Measurements from ENCODE around the gene SIGLEC9.
"Not testable (repeated sequence)": the region's sequence is repeated elsewhere in the genome, so short reads cannot be mapped to it uniquely, and the experiment has no call there.

SIGLEC9 gene

GRCh38 chr19:51163257-51163656 lies 38.6 kb downstream of the SIGLEC9 start:
- Histone ChIP-seq H3K27ac (ENCODE audit: low read depth, low read length) (no peak overlapping the region), H3K9me3 (ENCODE audit: control insufficient read depth, insufficient read depth, low read length) (no peaks in the 10 kb centered on the region), H3K36me3 (ENCODE audit: control insufficient read depth, insufficient read depth, low read length) (no peaks in the 10 kb centered on the region), H3K4me3 (ENCODE audit: low read depth, low read length) (no peak overlapping the region), H3K27me3 (ENCODE audit: control insufficient read depth, insufficient read depth, low read length) (no peaks in the 10 kb centered on the region), H3K4me1 (ENCODE audit: control insufficient read depth, insufficient read depth, low read length) (no peaks in the 10 kb centered on the region), H3K9ac (ENCODE audit: low read depth, low read length) (no peak overlapping the region)

GRCh38 chr19:51164215-51164614 lies 39.5 kb downstream of the SIGLEC9 start:
- Histone ChIP-seq H3K27ac (ENCODE audit: low read depth, low read length) (no peak overlapping the region), H3K36me3 (ENCODE audit: control insufficient read depth, insufficient read depth, low read length) (no peaks in the 10 kb centered on the region), H3K9ac (ENCODE audit: low read depth, low read length) (no peak overlapping the region), H3K4me3 (ENCODE audit: low read depth, low read length) (no peak overlapping the region), H3K4me1 (ENCODE audit: control insufficient read depth, insufficient read depth, low read length) (no peaks in the 10 kb centered on the region), H3K27me3 (ENCODE audit: control insufficient read depth, insufficient read depth, low read length) (no peaks in the 10 kb centered on the region), H3K9me3 (ENCODE audit: control insufficient read depth, insufficient read depth, low read length) (no peaks in the 10 kb centered on the region)

- Histone ChIP-seq H3K27me3 (ENCODE audit: control insufficient read depth, insufficient read depth, low read length) (no peaks in the 10 kb centered on the region; the same call in 1 of the 2 replicates), H3K27ac (ENCODE audit: low read depth, low read length) (no peak overlapping the region), H3K9me3 (ENCODE audit: control insufficient read depth, insufficient read depth, low read length) (no peaks in the 10 kb centered on the region), H3K9ac (ENCODE audit: low read depth, low read length) (no peak overlapping the region), H3K36me3 (ENCODE audit: control insufficient read depth, insufficient read depth, low read length) (no peaks in the 10 kb centered on the region), H3K4me3 (ENCODE audit: low read depth, low read length) (no peak overlapping the region), H3K4me1 (ENCODE audit: control insufficient read depth, insufficient read depth, low read length) (no peaks in the 10 kb centered on the region)
Observed at GRCh38 chr19:51166846-51167490, 42.3 kb downstream of the SIGLEC9 start.

GRCh38 chr19:51168564-51169282 lies 44.0 kb downstream of the SIGLEC9 start:
- Histone ChIP-seq H3K27ac (ENCODE audit: low read depth, low read length) (no peak overlapping the region), H3K27me3 (ENCODE audit: control insufficient read depth, insufficient read depth, low read length) (no peaks in the 10 kb centered on the region; the same call in 1 of the 2 replicates), H3K4me1 (ENCODE audit: control insufficient read depth, insufficient read depth, low read length) (no peaks in the 10 kb centered on the region), H3K4me3 (ENCODE audit: low read depth, low read length) (no peak overlapping the region), H3K9ac (ENCODE audit: low read depth, low read length) (no peak overlapping the region), H3K9me3 (ENCODE audit: control insufficient read depth, insufficient read depth, low read length) (no peaks in the 10 kb centered on the region), H3K36me3 (ENCODE audit: control insufficient read depth, insufficient read depth, low read length) (no peaks in the 10 kb centered on the region)

GRCh38 chr19:51169283-51169918 lies 44.7 kb downstream of the SIGLEC9 start:
- not testable (repeated sequence) for H3K9me3 ChIP-seq (ENCODE audit: control insufficient read depth, insufficient read depth, low read length); H3K36me3 ChIP-seq (ENCODE audit: control insufficient read depth, insufficient read depth, low read length); H3K4me1 ChIP-seq (ENCODE audit: control insufficient read depth, insufficient read depth, low read length); H3K9ac ChIP-seq (ENCODE audit: low read depth, low read length); H3K4me3 ChIP-seq (ENCODE audit: low read depth, low read length); H3K27me3 ChIP-seq (ENCODE audit: control insufficient read depth, insufficient read depth, low read length); H3K27ac ChIP-seq (ENCODE audit: low read depth, low read length)

- Histone ChIP-seq H3K9ac (ENCODE audit: low read depth, low read length) (no peak overlapping the region), H3K4me3 (ENCODE audit: low read depth, low read length) (no peak overlapping the region), H3K27ac (ENCODE audit: low read depth, low read length) (no peak overlapping the region), H3K4me1 (ENCODE audit: control insufficient read depth, insufficient read depth, low read length) (no peaks in the 10 kb centered on the region), H3K27me3 (ENCODE audit: control insufficient read depth, insufficient read depth, low read length) (no peaks in the 10 kb centered on the region; the same call in 1 of the 2 replicates), H3K36me3 (ENCODE audit: control insufficient read depth, insufficient read depth, low read length) (no peaks in the 10 kb centered on the region), H3K9me3 (ENCODE audit: control insufficient read depth, insufficient read depth, low read length) (no peaks in the 10 kb centered on the region)
Observed at GRCh38 chr19:51172223-51172622, 47.5 kb downstream of the SIGLEC9 start.

GRCh38 chr19:51173681-51174080 lies 49.0 kb downstream of the SIGLEC9 start:
- Histone ChIP-seq H3K9me3 (ENCODE audit: control insufficient read depth, insufficient read depth, low read length) (no peaks in the 10 kb centered on the region), H3K4me1 (ENCODE audit: control insufficient read depth, insufficient read depth, low read length) (no peaks in the 10 kb centered on the region), H3K27me3 (ENCODE audit: control insufficient read depth, insufficient read depth, low read length) (no peaks in the 10 kb centered on the region; the same call in 1 of the 2 replicates), H3K9ac (ENCODE audit: low read depth, low read length) (no peak overlapping the region), H3K27ac (ENCODE audit: low read depth, low read length) (no peak overlapping the region), H3K36me3 (ENCODE audit: control insufficient read depth, insufficient read depth, low read length) (no peaks in the 10 kb centered on the region), H3K4me3 (ENCODE audit: low read depth, low read length) (no peak overlapping the region)

- Histone ChIP-seq H3K27me3 (ENCODE audit: control insufficient read depth, insufficient read depth, low read length) (no peaks in the 10 kb centered on the region), H3K9ac (ENCODE audit: low read depth, low read length) (no peak overlapping the region), H3K36me3 (ENCODE audit: control insufficient read depth, insufficient read depth, low read length) (no peaks in the 10 kb centered on the region)
Observed at GRCh38 chr19:51179256-51179655, 54.5 kb downstream of the SIGLEC9 start.

More at GRCh38 chr19:51179256-51179655, 54.5 kb downstream of the SIGLEC9 start:
- Histone ChIP-seq H3K9me3 (ENCODE audit: control insufficient read depth, insufficient read depth, low read length) (no peaks in the 10 kb centered on the region), H3K4me1 (ENCODE audit: control insufficient read depth, insufficient read depth, low read length) (no peaks in the 10 kb centered on the region), H3K27ac (ENCODE audit: low read depth, low read length) (no peak overlapping the region), H3K4me3 (ENCODE audit: low read depth, low read length) (no peak overlapping the region)
